MV-4-11 (cell line): ENCODE measurements around the gene ADRB2.

Experiments
- DNase-seq: peaks from one replicate; lab custom pipeline; 2025; lab: John Stamatoyannopoulos, UW

Gene ADRB2

GRCh38 chr5:148805326-148806290 is 20.8 kb upstream of the ADRB2 start:
- DNase-seq = peak; percentile 99

- DNase-seq = no peak
Observed at GRCh38 chr5:148806520-148806931, 19.9 kb upstream of the ADRB2 start.

DNA sequence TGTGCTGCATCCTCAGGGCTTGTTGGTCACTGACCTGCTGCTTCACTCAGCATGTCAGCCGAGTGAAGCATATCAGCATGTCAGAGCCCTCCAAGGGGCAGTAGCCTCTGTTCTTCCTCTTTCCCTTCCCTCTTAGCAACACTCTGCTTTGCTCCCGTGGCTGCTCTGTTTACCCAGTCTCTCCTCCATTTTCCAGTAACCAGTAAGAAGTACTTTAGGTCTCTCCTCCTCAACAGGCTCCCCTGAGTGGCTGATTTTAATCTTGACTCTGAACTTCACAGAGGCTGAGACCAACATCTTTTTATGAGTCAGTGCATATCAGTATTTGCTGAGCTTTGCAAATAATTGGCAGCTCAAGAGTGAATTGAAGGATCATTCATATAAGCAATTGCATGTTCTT is 18.6 kb upstream of the ADRB2 start:
- peak; percentile 86 for DNase-seq

- peak; percentile 100 for DNase-seq
Observed at GRCh38 chr5:148808864-148809642, 17.4 kb upstream of the ADRB2 start.

- no peak for DNase-seq
Observed at GRCh38 chr5:148809781-148810524, 16.5 kb upstream of the ADRB2 start.

- DNase-seq = peak; percentile 65
Observed at GRCh38 chr5:148810823-148811222, 15.6 kb upstream of the ADRB2 start.

- DNase-seq = peak; percentile 79
Observed at GRCh38 chr5:148811756-148812155, 14.7 kb upstream of the ADRB2 start.

DNA sequence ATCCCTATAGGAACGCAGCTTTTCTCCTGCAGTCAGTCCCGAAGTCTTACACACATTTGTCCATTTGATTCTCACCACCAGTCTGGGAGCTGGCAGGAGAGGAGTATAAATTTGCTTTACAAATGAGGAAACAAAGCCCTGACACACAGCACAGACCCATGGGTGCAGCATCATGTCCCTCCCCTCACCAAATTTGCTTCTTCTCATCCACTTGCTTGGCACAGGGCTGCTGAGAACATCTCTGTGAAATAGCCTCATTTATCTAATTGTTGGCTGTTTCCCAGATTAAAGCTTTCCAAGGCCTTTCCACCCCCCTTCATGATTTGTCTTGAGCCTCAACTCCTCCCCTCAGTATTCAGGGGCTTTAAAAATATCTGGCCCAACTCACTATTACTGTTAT is 11.3 kb upstream of the ADRB2 start:
- no peak for DNase-seq

DNA sequence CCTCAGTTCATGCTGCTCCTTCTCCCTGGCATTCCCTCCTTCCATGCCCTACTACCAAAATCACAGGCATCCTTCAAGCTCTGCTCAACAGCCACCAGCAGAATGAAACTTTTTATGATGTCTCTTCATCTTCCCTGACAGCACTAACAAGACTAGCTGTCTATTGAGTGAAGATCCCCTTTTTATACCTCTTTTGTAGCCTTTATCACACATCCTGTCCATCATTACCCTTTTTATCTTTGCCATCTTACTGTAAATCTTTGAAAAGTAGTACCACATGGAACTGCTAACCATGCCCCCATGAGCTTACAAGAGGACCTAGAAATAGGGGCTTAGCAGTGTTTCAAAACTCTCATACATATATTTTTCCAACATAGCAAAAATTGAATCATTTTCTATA is 10.8 kb upstream of the ADRB2 start:
- DNase-seq = no peak

DNA sequence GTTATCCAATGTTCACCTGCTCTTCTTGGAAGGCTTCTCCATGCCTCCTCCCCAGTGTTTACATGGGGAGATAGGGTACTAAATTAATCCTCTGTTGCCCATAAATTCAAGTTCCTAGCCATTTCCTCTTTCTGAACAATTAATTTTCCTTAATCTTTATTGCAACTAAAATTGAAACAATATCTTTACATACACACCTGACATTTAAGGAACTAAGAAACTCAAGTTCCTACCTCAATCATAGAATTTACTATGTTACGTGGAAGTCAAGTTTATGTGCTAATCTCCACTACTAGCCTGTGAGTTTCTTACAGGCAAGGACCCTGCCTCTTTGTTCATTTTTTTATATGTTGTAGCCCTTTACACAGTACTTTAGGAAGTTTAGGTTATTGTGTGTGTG is 10.1 kb upstream of the ADRB2 start:
- no peak for DNase-seq

GRCh38 chr5:148816782-148817181 is 9.6 kb upstream of the ADRB2 start:
- DNase-seq = no peak

- DNase-seq = peak; percentile 58
Observed at GRCh38 chr5:148817606-148818005, 8.8 kb upstream of the ADRB2 start.

- peak; percentile 59 for DNase-seq
Observed at GRCh38 chr5:148820461-148821395, 5.7 kb upstream of the ADRB2 start.

- peak; percentile 75 for DNase-seq
Observed at GRCh38 chr5:148823871-148824270, 2.5 kb upstream of the ADRB2 start.

- DNase-seq = no peak
Observed at GRCh38 chr5:148825716-148826052, 727 bp upstream of the ADRB2 start.

- no peak for DNase-seq
Observed at GRCh38 chr5:148826739-148827070, 294 bp downstream of the ADRB2 start.

DNA sequence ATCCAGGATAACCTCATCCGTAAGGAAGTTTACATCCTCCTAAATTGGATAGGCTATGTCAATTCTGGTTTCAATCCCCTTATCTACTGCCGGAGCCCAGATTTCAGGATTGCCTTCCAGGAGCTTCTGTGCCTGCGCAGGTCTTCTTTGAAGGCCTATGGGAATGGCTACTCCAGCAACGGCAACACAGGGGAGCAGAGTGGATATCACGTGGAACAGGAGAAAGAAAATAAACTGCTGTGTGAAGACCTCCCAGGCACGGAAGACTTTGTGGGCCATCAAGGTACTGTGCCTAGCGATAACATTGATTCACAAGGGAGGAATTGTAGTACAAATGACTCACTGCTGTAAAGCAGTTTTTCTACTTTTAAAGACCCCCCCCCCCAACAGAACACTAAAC is 1.3 kb downstream of the ADRB2 start:
- no peak for DNase-seq

DNA sequence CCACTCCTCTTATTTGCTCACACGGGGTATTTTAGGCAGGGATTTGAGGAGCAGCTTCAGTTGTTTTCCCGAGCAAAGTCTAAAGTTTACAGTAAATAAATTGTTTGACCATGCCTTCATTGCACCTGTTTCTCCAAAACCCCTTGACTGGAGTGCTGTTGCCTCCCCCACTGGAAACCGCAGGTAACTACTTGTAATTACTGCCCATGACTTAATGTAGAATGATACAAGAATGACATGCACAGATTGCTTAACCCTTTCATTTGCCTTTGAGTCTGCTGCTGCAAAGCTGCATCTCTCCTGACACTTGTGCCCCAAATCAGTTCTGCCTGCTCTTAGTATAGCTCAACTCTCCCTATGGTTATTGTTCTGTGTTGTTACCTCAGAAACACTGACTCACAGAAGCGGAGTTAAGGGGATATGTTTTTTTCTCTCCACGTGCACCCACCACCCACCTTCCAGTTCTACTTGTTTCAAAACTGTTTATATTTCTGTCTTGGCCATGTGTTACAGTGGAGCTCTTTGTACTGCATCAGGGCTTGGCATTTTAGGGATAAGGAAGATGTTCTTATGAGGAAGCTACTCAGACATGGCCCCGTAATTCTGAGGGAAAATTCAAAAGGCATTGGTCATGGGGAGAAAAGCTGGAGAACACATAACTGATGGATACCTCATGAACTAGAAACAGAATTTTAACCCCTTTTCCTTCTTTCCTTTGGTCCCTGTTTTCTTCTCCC is 2.3 kb downstream of the ADRB2 start:
- DNase-seq = no peak

GRCh38 chr5:148829248-148829594 is 2.8 kb downstream of the ADRB2 start:
- no peak for DNase-seq

GRCh38 chr5:148829734-148830133 is 3.3 kb downstream of the ADRB2 start:
- no peak for DNase-seq

- DNase-seq = no peak
Observed at GRCh38 chr5:148830211-148830610, 3.8 kb downstream of the ADRB2 start.
